GM10266 (cell line): Measurements from ENCODE around the gene HAND1.
A peak's percentile ranks its signal among the peaks of the same experiment; 100 is the strongest.
"Not testable (repeated sequence)": the region's sequence is repeated elsewhere in the genome, so short reads cannot be mapped to it uniquely, and the experiment has no call there.

Experiments used
- DNase-seq: peaks from one replicate; pipeline ENCODE4 v3.0.0; 2012; ENCODE audit errors: extremely low spot score
- TF ChIP-seq, protein P1 (sequence below): IDR thresholded peaks from 2 replicates; pipeline ENCODE4 v1.5.1; 2012; ENCODE audit warnings: mild to moderate bottlenecking, low read depth; ENCODE audit not compliant: control insufficient read depth, insufficient read depth; ENCODE audit errors: missing control alignments

HAND1 gene

DNA sequence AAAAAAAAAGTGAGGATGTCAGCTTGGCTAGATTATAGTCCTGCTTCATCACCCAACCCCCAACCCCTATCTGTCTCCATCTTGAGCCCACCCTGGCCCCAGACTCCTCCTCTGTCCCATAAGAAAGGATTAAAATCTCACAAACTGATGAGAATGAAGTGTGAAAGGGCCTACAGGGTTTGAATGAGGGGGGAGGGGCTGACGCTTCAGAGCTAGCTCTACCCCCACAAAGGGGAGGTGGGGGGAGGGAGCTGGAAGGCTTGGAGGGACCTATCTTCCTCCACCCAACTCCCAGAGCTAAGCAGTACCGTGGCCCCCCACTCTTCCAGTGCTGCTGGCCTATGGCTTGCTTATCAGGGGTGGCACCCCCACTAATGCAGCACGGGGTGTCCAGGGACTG, 43.7 kb upstream of the HAND1 start:
- no peak for DNase-seq
- TF ChIP-seq, protein P1, sequence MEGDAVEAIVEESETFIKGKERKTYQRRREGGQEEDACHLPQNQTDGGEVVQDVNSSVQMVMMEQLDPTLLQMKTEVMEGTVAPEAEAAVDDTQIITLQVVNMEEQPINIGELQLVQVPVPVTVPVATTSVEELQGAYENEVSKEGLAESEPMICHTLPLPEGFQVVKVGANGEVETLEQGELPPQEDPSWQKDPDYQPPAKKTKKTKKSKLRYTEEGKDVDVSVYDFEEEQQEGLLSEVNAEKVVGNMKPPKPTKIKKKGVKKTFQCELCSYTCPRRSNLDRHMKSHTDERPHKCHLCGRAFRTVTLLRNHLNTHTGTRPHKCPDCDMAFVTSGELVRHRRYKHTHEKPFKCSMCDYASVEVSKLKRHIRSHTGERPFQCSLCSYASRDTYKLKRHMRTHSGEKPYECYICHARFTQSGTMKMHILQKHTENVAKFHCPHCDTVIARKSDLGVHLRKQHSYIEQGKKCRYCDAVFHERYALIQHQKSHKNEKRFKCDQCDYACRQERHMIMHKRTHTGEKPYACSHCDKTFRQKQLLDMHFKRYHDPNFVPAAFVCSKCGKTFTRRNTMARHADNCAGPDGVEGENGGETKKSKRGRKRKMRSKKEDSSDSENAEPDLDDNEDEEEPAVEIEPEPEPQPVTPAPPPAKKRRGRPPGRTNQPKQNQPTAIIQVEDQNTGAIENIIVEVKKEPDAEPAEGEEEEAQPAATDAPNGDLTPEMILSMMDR, result no peak

DNA sequence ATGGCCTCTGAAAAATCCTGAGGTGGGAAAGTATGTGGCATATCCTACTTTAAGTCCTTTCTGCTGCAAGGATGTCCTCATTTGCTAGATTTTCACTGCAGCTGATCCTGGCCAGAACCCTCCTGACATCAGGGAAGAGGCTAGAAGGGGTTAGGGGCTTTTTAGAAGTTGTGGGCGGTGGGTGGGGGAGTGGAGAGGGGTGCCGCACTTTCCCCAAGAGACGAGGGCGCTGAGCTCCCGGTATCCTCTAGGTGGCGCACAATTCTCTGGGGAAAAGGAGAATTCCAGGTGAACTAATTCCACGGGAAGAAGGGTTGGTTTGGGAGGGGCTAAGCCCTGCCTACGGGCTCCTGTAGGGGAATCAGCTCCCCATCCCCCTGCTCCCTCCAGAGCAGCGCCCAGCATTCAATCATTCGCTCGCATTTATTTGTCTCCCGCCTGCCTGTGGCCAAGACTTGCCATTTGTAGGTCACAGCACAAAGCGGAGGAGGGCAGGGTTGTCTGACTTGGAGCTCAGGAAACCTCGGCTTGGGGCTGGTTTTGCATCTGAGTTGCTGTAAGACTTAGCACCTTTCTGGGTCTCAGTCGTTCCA, 42.9 kb upstream of the HAND1 start:
- DNase-seq, result peak; percentile 34
- TF ChIP-seq, protein P1, result peak; percentile 72

DNA sequence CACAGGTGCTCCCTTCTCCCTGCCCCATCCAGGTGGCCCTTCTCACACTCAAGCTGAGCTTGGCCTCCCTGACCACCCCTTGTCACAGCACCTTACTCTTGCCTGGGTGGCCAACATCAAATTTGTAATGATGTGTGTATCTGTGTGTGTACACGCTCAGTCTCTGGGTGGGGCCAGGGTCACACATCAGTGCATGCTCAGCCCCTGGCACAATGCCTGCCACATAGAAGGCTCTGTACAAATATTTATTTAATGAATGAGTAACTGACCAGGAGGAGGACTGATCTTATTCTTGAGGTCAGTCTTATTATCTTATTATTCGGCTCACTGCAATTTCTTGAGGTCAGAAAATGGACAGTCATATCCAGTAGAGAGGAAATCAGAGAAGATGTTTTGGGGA, 41.3 kb upstream of the HAND1 start:
- TF ChIP-seq, protein P1, result no peak
- no peak for DNase-seq

DNA sequence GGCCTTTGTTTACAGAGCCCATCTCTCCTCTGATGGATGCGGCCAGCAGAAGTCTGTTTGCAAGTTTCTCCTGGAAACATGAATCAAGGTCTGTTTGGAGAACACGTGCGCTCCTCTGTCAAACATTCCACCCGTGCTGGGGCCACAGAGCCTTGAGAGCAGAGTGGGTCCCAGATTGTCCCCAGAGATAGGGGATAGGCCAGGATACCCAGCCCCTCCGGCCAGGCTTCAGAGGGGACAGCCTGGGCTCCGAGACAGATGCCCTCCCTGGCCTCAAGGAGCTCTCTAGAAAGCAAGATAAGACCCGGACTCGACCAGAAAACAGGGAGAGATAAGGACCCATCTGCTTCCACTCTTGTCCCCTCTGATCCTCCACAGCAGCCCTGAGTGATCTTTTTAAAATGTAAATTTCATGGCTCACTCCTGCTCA, 40.4 kb upstream of the HAND1 start:
- TF ChIP-seq, protein P1, result no peak
- DNase-seq, result no peak

DNA sequence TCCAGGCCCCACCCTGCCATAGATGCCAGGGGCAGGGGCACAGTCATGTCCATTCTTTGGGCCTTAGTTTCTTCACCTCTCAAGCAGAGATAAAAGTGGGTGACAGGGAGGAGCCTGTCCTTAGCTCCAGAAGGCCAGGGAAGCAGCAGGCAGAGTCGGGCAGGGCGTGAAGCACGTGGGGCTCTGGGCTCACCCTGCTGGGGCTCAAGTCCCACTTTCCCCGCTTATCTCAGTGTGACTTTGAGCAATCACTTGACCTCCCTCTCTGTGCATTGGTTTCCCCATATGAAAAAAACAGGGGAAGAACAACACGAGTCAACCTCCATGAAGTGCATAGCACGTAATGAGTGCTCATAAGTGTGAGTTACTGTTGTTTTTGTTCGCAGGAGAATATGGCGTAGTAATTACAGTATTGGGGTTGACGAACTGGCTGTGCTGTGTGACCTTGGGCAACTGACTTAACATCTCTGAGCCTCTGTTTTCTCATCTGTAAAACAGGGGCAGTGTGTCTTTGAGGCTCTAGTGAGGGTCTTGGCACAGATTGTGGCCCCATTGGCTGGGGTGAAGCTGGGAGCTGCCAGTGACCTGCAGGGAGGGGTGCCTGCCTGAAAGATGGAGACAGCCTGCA, 39.9 kb upstream of the HAND1 start:
- TF ChIP-seq, protein P1, result no peak
- no peak for DNase-seq

DNA sequence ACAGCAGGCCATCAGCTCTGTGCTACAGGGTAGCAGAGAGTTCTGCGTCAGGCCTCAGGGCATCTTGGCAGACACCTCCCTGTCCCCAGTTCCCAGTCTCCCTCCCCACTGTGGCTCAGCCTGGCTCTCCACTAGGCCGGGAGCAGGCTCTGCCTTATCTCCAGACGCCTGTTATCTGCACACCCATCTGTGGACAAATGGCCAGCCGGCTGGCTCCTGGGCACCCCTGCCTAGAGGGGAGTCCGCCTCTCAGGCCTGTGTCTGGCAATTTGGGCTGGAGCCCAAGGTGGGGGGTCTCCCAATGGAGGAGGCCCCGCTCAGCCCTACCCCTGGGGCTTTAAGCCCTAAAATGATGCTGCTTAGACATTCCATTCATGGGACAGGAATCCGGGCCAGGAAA, 39.2 kb upstream of the HAND1 start:
- TF ChIP-seq, protein P1, result no peak
- no peak for DNase-seq

DNA sequence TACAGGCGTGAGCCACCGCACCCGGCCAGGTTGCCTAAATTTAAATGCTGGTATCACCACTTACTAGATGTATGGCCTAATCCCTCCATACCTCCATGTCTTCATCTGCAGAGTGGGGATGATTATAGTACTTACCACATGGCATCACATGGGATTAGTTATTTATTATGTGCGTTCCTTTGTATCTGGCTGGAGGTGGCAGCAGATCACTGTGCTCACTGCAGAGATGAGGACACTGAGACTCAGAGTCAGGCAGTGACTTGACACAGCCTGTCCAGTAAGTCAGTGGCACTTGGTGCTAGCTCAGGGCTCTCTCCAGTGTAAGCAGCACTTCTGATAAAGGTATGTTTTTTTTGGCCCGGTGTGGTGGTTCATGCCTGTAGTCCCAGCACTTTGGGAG, 38.4 kb upstream of the HAND1 start:
- TF ChIP-seq, protein P1, result no peak
- no peak for DNase-seq

DNA sequence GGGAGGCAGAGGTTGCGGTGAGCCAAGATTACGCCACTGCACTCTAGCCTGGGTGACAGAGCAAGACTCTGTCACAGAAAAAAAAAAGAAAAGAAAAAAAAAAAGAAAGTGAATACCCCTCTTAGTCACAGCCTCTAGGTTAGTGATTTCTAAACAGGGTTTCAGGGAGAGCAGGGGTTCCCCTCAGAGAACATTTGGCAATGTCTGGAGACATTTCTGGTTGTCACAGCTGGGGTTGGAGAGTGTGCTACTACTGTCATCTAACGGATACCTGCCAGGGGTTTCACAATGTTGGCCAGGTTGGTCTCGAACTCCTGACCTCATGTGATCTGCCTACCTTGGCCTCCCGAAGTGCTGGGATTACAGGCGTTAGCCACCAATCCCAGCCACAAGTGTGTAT, 37.5 kb upstream of the HAND1 start:
- DNase-seq, result not testable (repeated sequence)
